Colonic mucosa (tissue), 4 donors: ENCODE measurements around the gene NDUFS3. TPM values are rescaled to one million over a fixed set of nuclear protein-coding genes. Genes with fewer than 3 reads are reported as not detected.

Experiments used
- DNase-seq: peaks from one replicate; pipeline ENCODE4 v3.0.0-alpha.2; 2020
- H3K27ac ChIP-seq: fragments of 200-600 bp; one replicate; pipeline ENCODE4 v1.8.0; 2021
- H3K27me3 ChIP-seq: fragments of 200-600 bp; one replicate; pipeline ENCODE4 v1.8.0; 2021
- H3K36me3 ChIP-seq: fragments of 200-600 bp; one replicate; pipeline ENCODE4 v1.8.0; 2021
- H3K4me1 ChIP-seq: fragments of 200-600 bp; one replicate; pipeline ENCODE4 v1.8.0; 2021; ENCODE audit warnings: mild to moderate bottlenecking
- H3K4me3 ChIP-seq: fragments of 200-600 bp; one replicate; pipeline ENCODE4 v1.8.0; 2021
- H3K9ac ChIP-seq, 2 donors: one replicate each; pipeline ENCODE4 v1.7.0; 2013; ENCODE audit warnings: control low read depth in 2 of 2, low read depth in 2 of 2, low read length in 2 of 2
- H3K9me3 ChIP-seq: fragments of 200-600 bp; one replicate; pipeline ENCODE4 v1.8.0; 2021
- intact Hi-C: fragments of 100-400 bp; cut with DNase I; formaldehyde crosslinking; loops from one replicate; pipeline ENCODE4 v1.14.1; 2022
- total RNA-seq, 2 donors: library from RNA; stranded (reverse); fragmentation: NEBNext Ultra II Directional in 1 of 2; extraction: Animal tissue kit (Norgen Biotek cat#: 25700) in 1 of 2; gene quantifications; one replicate each; pipeline ENCODE4 v1.2.1, GENCODE V29; 2021
- TF ChIP-seq, protein P1 (sequence below): fragments of 200-600 bp; IDR thresholded peaks from one replicate; pipeline ENCODE4 v1.8.0; 2022; ENCODE audit warnings: antibody characterized with exemption, mild to moderate bottlenecking
- donor health status: healthy.
- donor health status: DM: no; HTN: no; CAD: no.
- donor health status: DM: no; HTN: no; CAD: no.

The NDUFS3 gene
- total RNA-seq, 2 donors from 2014 or later = 228 to 266 TPM

DNA sequence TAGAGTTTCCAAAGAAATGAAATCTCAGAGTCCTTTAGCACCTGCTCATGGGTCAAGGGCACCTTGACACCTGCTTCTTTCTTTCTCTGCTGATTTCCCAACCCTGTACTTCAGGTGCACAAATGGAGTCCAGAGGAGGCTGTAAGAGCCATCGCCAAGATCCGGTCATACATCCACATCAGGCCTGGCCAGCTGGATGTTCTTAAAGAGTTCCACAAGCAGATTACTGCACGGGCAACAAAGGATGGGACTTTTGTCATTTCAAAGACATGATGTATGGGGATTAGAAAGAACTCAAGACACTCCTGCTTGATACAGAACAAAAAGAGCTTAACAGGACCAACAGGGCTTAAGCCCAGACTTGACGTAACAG is 7.5 kb upstream of the NDUFS3 start:
- Histone ChIP-seq H3K9ac (no peak overlapping the region), H3K27me3 (no peaks in the 10 kb centered on the region), H3K27ac (no peak overlapping the region), H3K4me1 (no peaks in the 10 kb centered on the region), H3K36me3 (peaks cover 9% of the 10 kb centered on the region), H3K9me3 (no peaks in the 10 kb centered on the region), H3K4me3 (no peak overlapping the region)
- intact Hi-C loops = no loop called here
- no peak for DNase-seq
- TF ChIP-seq, protein P1, sequence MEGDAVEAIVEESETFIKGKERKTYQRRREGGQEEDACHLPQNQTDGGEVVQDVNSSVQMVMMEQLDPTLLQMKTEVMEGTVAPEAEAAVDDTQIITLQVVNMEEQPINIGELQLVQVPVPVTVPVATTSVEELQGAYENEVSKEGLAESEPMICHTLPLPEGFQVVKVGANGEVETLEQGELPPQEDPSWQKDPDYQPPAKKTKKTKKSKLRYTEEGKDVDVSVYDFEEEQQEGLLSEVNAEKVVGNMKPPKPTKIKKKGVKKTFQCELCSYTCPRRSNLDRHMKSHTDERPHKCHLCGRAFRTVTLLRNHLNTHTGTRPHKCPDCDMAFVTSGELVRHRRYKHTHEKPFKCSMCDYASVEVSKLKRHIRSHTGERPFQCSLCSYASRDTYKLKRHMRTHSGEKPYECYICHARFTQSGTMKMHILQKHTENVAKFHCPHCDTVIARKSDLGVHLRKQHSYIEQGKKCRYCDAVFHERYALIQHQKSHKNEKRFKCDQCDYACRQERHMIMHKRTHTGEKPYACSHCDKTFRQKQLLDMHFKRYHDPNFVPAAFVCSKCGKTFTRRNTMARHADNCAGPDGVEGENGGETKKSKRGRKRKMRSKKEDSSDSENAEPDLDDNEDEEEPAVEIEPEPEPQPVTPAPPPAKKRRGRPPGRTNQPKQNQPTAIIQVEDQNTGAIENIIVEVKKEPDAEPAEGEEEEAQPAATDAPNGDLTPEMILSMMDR = no peak

DNA sequence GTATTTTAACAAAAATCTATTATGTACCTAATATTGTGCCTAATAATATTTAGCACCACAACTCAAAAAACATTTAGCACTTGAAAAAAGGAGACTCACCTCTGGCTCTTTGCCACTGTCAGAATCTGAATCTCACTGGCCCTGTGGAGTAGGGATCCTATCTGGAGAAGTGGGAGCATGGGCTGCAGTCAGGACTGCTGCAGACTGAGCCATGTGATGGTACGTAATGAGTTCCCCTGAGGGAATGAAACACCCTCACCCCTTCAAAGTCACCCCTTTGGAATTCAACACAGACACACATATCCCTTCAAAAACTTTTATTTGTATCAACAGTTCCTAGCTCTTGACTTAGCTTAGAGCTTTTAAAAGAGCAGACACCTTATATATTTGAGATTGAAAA is 7.0 kb upstream of the NDUFS3 start:
- peaks cover 9% of the 10 kb centered on the region for H3K36me3 ChIP-seq
- no peak overlapping the region for H3K9ac ChIP-seq
- H3K27ac ChIP-seq = no peak overlapping the region
- H3K9me3 ChIP-seq = no peaks in the 10 kb centered on the region
- TF ChIP-seq, protein P1 = no peak
- no peak for DNase-seq
- H3K4me1 ChIP-seq = no peaks in the 10 kb centered on the region
- H3K4me3 ChIP-seq = no peak overlapping the region
- H3K27me3 ChIP-seq = no peaks in the 10 kb centered on the region
- intact Hi-C loops = no loop called here

DNA sequence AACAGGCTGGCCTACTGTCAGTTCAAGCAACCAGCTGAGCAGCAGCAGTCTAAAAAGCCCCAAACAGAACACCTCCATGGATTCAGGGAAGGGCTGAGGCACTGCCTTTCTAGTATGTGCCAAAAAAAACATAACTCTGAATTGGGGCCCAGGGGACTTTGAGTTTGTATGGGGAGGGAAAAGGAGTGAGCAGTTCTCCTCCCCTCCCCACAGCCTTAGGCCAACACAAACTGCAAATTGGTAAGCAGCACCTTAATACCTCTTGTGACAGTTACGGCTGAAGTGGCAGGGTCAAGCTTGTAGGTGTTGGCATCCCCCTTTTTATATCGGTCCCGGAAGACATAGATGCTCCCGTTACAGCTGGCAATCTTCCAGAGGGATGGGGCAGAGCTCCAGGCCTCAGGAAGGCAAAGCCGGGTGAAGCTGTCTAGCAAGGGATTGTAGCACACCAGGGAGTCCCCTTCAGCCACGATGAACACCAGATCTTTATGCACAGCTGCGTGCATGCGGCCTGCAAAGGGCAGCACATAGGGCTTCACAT is 6.1 kb upstream of the NDUFS3 start:
- TF ChIP-seq, protein P1 = no peak
- H3K4me1 ChIP-seq = peaks cover 4% of the 10 kb centered on the region
- no peaks in the 10 kb centered on the region for H3K9me3 ChIP-seq
- H3K9ac ChIP-seq = no peak overlapping the region
- no peak for DNase-seq
- H3K4me3 ChIP-seq = no peak overlapping the region
- intact Hi-C loops = no loop called here
- H3K27ac ChIP-seq = no peak overlapping the region
- no peaks in the 10 kb centered on the region for H3K27me3 ChIP-seq
- H3K36me3 ChIP-seq = peaks cover 9% of the 10 kb centered on the region

DNA sequence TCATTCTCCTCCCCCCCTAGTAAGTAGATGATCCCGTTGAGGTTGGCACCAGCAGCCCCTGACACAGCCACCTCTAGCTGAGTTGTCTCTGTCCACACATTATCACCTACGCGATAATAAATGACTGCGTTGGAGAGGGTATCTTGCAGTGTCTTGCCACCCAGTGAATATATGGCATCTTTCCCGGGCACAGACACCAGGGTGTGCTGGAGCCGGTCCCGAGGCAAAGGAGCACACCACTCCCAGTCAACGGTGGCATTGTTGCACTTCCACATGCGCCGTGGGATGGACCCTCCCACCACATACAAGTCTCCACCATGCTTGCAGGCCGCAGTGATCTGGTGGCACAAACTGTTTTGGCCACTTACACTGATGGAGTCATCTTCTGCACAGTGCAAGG is 5.6 kb upstream of the NDUFS3 start:
- intact Hi-C loops = no loop called here
- no peak for DNase-seq
- Histone ChIP-seq H3K27ac (no peak overlapping the region), H3K4me1 (peaks cover 10% of the 10 kb centered on the region), H3K36me3 (peaks cover 9% of the 10 kb centered on the region), H3K4me3 (no peak overlapping the region), H3K9ac (no peak overlapping the region), H3K9me3 (no peaks in the 10 kb centered on the region), H3K27me3 (no peaks in the 10 kb centered on the region)
- TF ChIP-seq, protein P1 = no peak

- H3K4me3 ChIP-seq = no peak overlapping the region
- H3K9me3 ChIP-seq = no peaks in the 10 kb centered on the region
- TF ChIP-seq, protein P1 = no peak
- DNase-seq = no peak
- intact Hi-C loops = no loop called here
- peaks cover 11% of the 10 kb centered on the region for H3K4me1 ChIP-seq
- peaks cover 20% of the 10 kb centered on the region for H3K36me3 ChIP-seq
- no peaks in the 10 kb centered on the region for H3K27me3 ChIP-seq
- peak overlapping the region in 1 of 2 donors; percentile 98 for H3K9ac ChIP-seq
- H3K27ac ChIP-seq = no peak overlapping the region
These were observed 1.3 kb upstream of the NDUFS3 start for GRCh38 chr11:47577460-47578041.
